ENCODE measurements around the gene ZNF511. TPM values are rescaled to one million over a fixed set of nuclear protein-coding genes. Genes with fewer than 3 reads are reported as not detected.

Gene ZNF511
- total and polyA plus RNA-seq, 4 donors = 13.7 to 31.8 (median 24.2) TPM

DNA sequence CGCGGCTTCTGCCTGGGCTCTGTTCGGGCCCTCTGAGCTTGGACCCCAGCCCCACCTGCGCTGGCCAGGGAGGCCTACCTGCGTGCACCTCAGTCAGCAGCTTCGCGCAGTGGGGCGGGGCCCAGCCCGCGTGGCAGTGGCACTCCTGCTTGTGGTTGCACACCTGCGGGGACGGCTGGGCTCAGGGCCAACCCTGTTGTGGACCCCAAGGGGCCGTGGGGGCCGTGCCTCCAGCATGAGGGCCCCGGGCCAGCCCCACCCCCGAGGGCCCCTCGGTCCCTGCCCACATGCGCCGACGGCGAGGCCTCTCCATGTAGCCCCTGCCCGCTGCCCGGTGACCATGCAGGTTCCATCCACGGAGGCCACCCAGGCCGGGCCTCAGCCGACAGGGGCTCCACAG, 39.3 kb upstream of the ZNF511 start:
- H3K27ac ChIP-seq (ENCODE audit: low read depth in 1 of 2, low read length in 2 of 2) = no peak overlapping the region
- 88% methylated on average over 26 of the region's 26 CpGs for WGBS
- no peak for TF ChIP-seq GABPA (IDR thresholded peaks at IDR 0.05 in 1 of 2, conservative IDR thresholded peaks at IDR 0.05 in 1 of 2)
- TF ChIP-seq, protein P1, sequence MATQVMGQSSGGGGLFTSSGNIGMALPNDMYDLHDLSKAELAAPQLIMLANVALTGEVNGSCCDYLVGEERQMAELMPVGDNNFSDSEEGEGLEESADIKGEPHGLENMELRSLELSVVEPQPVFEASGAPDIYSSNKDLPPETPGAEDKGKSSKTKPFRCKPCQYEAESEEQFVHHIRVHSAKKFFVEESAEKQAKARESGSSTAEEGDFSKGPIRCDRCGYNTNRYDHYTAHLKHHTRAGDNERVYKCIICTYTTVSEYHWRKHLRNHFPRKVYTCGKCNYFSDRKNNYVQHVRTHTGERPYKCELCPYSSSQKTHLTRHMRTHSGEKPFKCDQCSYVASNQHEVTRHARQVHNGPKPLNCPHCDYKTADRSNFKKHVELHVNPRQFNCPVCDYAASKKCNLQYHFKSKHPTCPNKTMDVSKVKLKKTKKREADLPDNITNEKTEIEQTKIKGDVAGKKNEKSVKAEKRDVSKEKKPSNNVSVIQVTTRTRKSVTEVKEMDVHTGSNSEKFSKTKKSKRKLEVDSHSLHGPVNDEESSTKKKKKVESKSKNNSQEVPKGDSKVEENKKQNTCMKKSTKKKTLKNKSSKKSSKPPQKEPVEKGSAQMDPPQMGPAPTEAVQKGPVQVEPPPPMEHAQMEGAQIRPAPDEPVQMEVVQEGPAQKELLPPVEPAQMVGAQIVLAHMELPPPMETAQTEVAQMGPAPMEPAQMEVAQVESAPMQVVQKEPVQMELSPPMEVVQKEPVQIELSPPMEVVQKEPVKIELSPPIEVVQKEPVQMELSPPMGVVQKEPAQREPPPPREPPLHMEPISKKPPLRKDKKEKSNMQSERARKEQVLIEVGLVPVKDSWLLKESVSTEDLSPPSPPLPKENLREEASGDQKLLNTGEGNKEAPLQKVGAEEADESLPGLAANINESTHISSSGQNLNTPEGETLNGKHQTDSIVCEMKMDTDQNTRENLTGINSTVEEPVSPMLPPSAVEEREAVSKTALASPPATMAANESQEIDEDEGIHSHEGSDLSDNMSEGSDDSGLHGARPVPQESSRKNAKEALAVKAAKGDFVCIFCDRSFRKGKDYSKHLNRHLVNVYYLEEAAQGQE (IDR thresholded peaks at IDR 0.05) = no peak
- no peak for DNase-seq (ENCODE audit: low spot score)
- H3K4me1 ChIP-seq (ENCODE audit: control insufficient read depth in 4 of 4, insufficient read depth in 4 of 4, low read length in 3 of 4) = no peaks in the 10 kb centered on the region
- no peaks in the 10 kb centered on the region for H3K9me3 ChIP-seq (ENCODE audit: control insufficient read depth in 4 of 4, low read length in 3 of 4)
- no peak overlapping the region for H3K9ac ChIP-seq (ENCODE audit: low read depth in 1 of 2, low read length in 2 of 2)
- H3K4me3 ChIP-seq (ENCODE audit: low read depth in 1 of 3, low read length in 3 of 3) = no peak overlapping the region
- H3K36me3 ChIP-seq (ENCODE audit: control insufficient read depth in 4 of 4, insufficient read depth in 3 of 4, low read depth in 1 of 4, low read length in 3 of 4) = peaks cover 7 to 28% (median 11%) of the 10 kb centered on the region in 4 donors
- H3K27me3 ChIP-seq (ENCODE audit: control insufficient read depth in 4 of 4, insufficient read depth in 4 of 4, low read length in 3 of 4) = no peaks in the 10 kb centered on the region

DNA sequence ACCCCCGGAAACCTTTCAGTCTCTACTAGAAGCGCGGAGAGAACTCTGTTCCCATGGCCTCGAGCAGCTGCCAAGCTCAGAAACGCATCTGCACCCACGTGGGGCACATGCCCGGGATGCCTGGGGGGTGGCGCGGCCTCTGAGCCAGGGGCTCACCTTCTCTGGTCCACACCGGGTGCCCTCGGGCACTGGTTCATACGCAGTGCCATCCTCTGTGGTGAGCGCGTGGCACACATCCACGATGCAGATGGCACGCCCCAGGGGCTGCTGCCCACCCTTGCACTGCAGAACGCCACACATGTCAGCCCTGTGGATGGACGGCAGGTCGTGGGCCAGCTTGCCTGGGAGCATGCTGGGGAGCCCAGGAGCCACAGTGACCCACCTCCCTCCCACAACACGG, 38.5 kb upstream of the ZNF511 start:
- no peak overlapping the region for H3K4me3 ChIP-seq (ENCODE audit: low read depth in 1 of 3, low read length in 3 of 3)
- WGBS = 92% methylated on average over 20 of the region's 20 CpGs
- no peaks in the 10 kb centered on the region for H3K9me3 ChIP-seq (ENCODE audit: control insufficient read depth in 4 of 4, low read length in 3 of 4)
- no peaks in the 10 kb centered on the region for H3K4me1 ChIP-seq (ENCODE audit: control insufficient read depth in 4 of 4, insufficient read depth in 4 of 4, low read length in 3 of 4)
- peaks cover 7 to 28% (median 11%) of the 10 kb centered on the region in 4 donors for H3K36me3 ChIP-seq (ENCODE audit: control insufficient read depth in 4 of 4, insufficient read depth in 3 of 4, low read depth in 1 of 4, low read length in 3 of 4)
- no peaks in the 10 kb centered on the region for H3K27me3 ChIP-seq (ENCODE audit: control insufficient read depth in 4 of 4, insufficient read depth in 4 of 4, low read length in 3 of 4)
- no peak for DNase-seq (ENCODE audit: low spot score)
- no peak overlapping the region for H3K27ac ChIP-seq (ENCODE audit: low read depth in 1 of 2, low read length in 2 of 2)
- H3K9ac ChIP-seq (ENCODE audit: low read depth in 1 of 2, low read length in 2 of 2) = no peak overlapping the region
- TF ChIP-seq, protein P2, sequence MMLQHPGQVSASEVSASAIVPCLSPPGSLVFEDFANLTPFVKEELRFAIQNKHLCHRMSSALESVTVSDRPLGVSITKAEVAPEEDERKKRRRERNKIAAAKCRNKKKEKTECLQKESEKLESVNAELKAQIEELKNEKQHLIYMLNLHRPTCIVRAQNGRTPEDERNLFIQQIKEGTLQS (IDR thresholded peaks at IDR 0.05) = no peak
- TF ChIP-seq SP1 (IDR thresholded peaks at IDR 0.05) = no peak
- TF ChIP-seq, protein P3, sequence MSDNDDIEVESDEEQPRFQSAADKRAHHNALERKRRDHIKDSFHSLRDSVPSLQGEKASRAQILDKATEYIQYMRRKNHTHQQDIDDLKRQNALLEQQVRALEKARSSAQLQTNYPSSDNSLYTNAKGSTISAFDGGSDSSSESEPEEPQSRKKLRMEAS (IDR thresholded peaks at IDR 0.05) = no peak

DNA sequence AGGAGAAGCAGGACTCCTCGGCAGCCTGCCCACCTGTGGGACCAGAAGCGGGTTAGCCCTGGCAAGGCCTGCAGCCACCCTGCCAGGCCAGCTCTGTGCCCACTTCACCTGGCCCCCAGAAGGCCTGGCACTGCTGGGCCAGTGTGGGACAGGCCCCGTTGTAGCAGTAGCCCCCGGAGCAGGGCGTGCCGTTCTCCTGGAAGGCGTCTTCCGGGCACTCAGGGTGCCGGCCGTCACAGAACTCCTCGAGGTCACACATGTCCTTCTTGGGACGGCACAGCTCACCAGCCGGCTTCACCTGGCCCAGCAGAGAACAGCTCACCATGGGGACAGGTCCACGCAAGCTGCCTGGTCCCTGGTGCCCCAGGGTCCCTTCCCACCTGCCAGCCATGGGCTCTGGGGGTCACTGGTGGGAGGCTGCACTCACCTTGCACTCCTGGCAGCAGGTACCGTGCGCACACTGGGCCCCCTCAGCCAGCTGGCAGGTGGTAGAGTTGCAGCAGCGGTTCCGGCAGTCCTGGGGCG, 37.9 kb upstream of the ZNF511 start:
- DNase-seq (ENCODE audit: low spot score) = no peak
- H3K36me3 ChIP-seq (ENCODE audit: control insufficient read depth in 4 of 4, insufficient read depth in 3 of 4, low read depth in 1 of 4, low read length in 3 of 4) = peaks cover 7 to 28% (median 11%) of the 10 kb centered on the region in 4 donors
- TF ChIP-seq FOXA1 (IDR thresholded peaks at IDR 0.05) (no peak), SP1 (IDR thresholded peaks at IDR 0.05) (no peak), FOXA2 (IDR thresholded peaks at IDR 0.05) (no peak), JUND (IDR thresholded peaks at IDR 0.05) (no peak), RAD21 (IDR thresholded peaks at IDR 0.05) (no peak), YY1 (IDR thresholded peaks at IDR 0.05) (no peak), RXRA (IDR thresholded peaks at IDR 0.05) (no peak)
- TF ChIP-seq, protein P3 (IDR thresholded peaks at IDR 0.05) = no peak
- TF ChIP-seq, protein P4, sequence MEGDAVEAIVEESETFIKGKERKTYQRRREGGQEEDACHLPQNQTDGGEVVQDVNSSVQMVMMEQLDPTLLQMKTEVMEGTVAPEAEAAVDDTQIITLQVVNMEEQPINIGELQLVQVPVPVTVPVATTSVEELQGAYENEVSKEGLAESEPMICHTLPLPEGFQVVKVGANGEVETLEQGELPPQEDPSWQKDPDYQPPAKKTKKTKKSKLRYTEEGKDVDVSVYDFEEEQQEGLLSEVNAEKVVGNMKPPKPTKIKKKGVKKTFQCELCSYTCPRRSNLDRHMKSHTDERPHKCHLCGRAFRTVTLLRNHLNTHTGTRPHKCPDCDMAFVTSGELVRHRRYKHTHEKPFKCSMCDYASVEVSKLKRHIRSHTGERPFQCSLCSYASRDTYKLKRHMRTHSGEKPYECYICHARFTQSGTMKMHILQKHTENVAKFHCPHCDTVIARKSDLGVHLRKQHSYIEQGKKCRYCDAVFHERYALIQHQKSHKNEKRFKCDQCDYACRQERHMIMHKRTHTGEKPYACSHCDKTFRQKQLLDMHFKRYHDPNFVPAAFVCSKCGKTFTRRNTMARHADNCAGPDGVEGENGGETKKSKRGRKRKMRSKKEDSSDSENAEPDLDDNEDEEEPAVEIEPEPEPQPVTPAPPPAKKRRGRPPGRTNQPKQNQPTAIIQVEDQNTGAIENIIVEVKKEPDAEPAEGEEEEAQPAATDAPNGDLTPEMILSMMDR (IDR thresholded peaks at IDR 0.05; ENCODE audit: low read depth, low read length, missing input control) = no peak
- H3K4me3 ChIP-seq (ENCODE audit: low read depth in 1 of 3, low read length in 3 of 3) = no peak overlapping the region
- WGBS = 96% methylated on average over 19 of the region's 19 CpGs
- no peaks in the 10 kb centered on the region for H3K9me3 ChIP-seq (ENCODE audit: control insufficient read depth in 4 of 4, low read length in 3 of 4)
- no peak overlapping the region for H3K9ac ChIP-seq (ENCODE audit: low read depth in 1 of 2, low read length in 2 of 2)
- no peaks in the 10 kb centered on the region for H3K27me3 ChIP-seq (ENCODE audit: control insufficient read depth in 4 of 4, insufficient read depth in 4 of 4, low read length in 3 of 4)
- no peak overlapping the region for H3K27ac ChIP-seq (ENCODE audit: low read depth in 1 of 2, low read length in 2 of 2)
- H3K4me1 ChIP-seq (ENCODE audit: control insufficient read depth in 4 of 4, insufficient read depth in 4 of 4, low read length in 3 of 4) = no peaks in the 10 kb centered on the region
